HG03354 (cell line): ENCODE measurements around the gene PACS2.
"Not testable (repeated sequence)": the region's sequence is repeated elsewhere in the genome, so short reads cannot be mapped to it uniquely, and the experiment has no call there.

Experiments used
- ATAC-seq: cut with Tn5 transposase; IDR thresholded peaks from one replicate; pipeline ENCODE4 v1.9.1; 2021; ENCODE audit warnings: mild to moderate bottlenecking; ENCODE audit not compliant: unreplicated experiment, poor library complexity, severe bottlenecking

PACS2 gene

DNA sequence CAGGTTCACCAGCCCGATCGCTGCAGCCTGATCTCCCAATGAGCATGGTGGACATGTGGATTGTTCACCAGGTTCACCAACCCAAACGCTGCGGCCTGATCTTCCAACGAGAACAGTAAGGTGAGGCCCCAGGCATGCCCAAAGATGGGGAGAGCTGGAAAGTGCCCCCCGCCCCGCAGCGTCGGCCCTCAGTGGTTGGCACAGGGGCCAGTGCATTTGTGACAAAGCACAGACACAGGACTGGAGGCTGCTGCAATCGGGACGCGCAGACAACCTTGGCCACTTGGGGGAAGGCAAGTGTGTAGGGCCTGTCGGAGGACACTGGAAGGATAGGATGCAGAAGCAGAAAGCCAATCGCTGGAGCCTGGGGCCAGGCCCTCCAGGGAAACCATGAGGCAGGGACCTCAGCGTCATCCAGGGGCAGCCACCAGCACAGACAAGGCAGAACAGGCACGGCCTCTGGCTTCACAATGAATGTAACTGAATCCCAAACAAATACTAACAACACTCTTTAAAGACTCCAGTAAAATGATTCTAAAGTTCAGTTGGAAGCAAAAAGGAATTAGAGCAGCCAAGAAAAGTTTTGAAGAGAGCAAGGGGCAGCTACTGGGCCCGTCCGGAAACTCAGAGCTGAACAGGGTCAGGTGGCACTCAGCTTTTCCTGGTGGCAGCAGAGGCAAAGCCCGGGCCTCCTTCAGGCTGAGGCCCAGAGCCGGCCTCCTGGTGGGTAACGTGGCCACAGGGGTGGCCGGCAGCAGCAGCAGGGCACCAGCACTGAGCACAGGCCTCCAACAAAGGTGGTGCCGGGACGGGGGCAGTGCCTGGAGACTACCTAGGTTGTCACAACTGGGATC is 27.1 kb upstream of the PACS2 start:
- ATAC-seq: no peak

DNA sequence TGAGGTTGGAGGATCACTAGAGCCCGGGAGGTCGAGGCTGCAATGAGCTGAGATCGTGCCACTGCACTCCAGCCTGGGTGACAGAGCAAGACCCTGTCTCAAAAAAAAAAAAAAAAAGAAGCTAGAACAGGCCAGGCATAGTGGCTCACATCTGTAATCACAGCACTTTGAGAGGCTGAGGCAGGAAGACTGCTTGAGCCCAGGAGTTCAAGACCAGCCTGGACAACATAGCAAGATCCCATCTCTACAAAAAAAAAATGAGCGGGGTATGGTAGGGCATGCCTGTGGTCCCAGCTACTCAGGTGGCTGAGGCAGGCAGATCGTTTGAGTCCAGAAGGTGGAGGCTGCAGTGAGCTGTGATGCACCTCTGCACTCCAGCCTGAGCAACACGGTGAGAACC is 25.6 kb upstream of the PACS2 start:
- not testable (repeated sequence) for ATAC-seq

DNA sequence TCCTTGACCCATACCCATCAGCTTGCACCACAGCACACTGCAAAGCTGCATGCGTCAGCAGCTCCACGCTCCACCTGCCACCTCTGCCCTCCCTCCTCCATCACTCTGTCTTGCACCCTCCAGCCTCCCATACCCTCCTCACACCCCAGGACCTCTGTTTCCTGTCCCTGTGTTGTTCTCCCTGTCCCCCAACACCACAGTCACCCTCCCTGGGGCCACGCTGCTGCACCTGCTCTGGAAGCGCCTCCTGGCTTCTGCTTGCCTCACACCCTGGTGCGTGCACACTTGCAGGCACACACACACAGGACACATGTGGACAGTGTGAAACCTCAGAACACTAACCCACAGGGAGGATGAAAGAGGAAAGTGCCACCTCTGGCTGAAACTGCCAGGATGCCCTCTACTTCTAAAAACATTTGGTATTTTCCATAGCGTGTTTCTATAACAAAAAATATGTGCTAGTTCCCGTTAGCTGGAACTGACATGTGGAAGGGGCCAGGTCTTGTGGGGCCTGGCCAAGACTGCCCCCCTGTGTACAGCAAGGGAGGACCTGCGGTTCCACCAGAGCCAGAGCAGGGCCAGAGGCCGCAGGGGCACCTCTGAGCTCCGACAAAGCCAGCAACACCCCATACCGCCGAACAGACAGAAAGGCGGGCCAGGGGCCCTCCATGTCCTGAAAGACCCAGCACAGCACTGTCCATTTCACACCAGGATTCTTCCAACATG is 23.8 kb upstream of the PACS2 start:
- no peak for ATAC-seq

DNA sequence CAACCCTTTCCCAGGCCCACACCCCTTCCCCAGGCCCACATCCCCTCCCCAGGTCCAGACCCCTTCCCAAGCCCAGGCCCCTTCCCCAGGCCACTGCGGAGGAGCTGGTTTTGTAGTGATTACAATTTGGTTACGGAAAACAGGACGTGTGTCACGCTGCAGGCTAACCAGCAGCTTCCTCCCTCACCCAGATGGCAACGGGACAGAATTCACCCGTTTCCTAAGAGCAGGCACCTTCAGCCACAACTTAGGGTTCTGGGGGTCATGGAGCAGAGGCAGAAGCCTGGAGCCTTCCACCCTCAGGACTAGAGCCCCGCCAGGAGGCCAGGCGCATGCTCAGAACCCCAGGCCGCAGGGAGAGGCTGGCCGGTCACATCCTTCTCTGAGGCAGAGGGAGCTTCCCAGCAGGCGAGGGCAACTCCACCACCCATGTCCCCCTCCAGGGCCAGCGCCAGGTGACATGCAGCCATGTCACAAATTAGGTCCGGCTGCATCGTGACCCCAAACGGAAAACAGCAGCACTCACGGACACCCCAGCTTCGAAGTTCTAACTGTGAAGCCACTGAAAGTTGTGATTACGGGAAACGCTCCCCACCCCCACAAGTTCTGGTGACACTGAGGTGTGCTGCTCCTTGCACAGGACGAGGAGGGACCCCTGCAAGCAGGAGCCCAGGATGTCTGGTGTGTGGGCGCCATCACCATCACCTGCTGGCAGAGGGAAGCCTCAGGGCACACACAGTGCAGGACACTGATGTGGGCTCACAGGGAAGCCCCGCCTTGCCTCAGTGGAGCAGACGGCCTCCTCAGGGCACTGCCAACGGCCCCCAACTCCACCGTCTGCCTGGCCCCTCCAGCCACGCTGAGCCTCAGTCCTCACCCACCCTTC is 21.5 kb upstream of the PACS2 start:
- ATAC-seq: no peak

DNA sequence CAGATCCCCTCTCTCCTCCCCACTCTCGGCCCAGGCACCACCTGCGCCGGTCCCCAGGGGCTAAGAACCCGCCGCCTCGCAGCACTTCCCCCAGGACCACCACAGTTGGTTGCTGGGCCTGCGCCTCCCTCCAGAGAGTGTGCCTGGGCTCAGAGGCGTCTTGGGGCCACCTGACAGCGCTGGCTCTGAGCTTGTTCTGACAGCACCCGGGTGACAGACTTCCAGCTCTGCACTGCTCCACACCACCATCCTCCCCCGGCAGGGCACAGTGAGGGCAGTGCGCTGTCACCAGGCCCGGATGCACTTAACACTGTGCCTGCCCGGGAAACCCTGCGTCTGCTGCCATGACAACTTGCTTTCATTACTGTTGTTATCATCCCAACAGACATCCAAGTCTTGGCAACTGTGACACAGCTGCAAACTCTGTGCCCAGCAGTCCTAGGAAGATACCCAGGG is 20.4 kb upstream of the PACS2 start:
- peak; percentile 78 for ATAC-seq

DNA sequence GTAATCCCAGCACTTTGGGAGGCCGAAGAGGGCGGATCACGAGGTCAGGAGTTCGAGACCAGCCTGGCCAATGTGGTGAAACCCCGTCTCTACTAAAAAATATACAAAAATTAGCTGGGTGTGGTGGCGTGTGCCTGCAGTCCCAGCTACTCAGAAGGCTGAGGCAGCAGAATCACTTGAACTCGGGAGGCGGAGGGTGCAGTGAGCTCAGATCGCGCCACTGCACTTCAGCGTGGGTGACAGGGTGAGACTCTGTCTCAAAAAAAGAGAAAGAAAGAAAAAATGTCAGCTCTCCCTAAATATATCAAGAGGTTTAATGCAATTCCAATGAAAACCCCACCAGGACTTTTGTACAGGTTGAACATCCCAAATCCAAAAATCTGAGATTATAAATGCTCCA is 17.2 kb upstream of the PACS2 start:
- not testable (repeated sequence) for ATAC-seq

DNA sequence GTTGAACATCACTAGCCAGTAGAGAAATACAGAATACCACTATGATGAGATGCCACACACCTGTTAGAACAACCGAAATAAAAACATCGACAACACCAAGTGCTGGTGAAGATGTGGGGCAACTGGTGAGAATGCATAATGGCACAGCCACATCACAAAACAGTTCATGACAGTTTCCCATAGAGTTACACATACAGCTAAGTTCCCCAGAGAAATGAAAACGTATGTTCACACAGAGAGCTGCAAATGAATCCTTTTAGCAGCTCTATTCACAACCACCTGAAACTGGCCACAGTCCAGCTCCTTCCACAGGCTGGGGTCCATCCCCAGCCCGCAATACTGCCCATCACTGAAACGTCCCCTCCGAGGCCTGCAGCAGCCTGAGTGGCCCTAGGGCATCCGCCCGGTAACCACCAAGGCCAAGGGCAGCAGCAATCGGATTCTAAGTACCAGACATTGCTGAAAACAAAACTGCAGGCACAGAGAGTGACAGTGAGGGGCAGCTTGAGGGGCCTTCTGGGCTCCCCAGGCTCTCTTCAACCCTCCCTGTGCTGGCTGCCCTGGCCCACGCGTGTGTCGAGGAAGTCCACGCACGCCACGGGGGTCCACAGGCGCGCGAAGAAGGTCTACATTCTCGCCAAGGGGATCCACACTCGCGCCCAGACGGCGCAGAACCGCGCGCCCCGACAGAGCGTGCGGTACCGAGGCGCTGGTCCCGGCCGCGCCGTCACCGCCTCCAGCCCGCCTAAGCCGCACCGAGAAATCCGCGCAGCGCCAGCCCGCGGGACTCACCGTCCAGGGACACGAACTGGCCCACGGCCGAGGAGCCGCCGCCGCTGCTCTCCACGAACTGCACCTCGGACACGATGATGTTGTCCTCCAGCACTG is 14.7 kb upstream of the PACS2 start:
- peak; percentile 12 for ATAC-seq

DNA sequence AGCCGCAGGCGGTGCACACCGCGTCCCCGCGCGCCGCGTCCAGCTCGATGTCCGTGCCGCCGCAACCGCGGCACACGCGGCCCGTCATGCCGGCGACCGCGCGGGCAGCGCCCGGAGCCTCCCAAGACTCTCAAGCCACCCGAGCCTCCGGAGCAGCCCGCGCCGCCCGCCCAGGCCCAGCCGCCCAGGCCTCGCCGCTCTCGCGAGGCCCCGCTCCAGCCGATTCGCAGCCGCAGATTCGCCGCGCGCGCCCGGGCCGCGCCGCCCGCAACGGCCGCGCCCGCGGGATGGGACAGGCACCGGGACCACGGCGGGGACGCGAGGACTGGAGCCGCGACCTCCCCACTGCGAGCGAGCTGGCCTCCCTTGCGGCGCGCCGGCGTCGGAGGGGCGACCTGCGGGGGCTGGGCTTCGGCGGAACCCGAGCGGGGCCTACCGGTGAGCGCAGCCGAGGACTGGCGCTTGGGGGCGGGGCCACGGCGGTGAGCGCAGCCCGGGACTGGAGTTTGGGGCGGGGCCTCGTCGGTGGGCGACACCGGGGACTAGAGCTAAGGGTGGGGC is 13.9 kb upstream of the PACS2 start, which contains the start of gene BRF1:
TSS of gene BRF1 (minus strand) at position 460 of the 561 bp plus-strand sequence. CDS start at position 88, 372 bp downstream.
- peak; percentile 88 for ATAC-seq

DNA sequence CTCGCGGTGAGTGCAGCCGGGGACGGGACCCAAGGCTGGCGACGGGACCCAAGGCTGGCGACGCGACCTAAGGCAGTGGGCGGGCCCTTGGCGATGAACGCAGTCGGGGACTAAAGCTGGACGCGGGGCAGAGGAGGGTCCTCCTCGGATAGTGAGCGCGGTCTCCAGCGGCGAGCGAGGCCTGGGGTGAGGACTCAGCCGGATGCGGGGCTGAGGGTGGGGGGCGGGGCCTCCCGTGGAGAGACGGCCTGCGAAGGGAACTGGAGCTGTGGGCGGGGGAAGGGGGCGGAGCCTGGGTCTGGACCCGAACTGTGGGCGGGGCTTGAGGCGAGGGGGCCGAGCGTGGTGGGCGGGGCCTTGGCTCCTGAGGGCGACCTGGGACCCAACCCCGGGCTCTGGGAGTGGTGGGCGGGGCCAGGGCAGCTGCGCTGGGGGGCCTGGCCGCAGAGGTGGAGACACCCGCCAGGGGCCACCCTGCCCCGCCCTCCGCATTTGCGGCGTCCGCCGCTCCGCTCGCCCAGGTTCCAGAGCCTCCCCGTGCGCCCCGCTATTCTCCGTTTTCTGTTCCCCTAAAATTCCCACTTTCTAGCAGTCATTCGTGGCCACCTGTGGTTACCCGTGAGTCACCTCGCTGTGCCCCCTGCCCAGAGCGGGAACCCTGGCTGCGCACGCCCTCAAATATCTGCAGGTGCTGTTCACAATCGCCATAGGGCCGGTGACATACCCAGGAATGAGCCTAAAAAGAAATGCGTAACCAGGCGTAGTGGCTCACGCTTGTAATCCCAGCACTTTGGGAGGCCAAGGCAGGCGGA is 13.2 kb upstream of the PACS2 start:
- ATAC-seq: peak; percentile 64

DNA sequence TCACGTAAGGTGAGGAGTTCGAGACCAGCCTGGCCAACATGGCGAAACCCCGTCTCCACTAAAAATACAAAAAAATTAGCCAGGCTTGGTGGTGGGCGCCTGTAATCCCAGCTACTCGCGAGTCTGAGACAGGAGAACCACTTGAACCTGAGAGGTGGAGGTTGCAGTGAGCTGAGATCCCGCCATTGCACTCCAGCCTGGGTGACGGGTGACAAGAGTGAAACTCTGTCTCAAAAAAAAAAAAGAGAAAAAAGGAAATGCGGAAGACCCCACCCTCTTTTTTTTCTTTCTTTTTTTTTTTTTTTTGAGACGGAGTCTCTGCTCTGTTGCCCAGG is 12.7 kb upstream of the PACS2 start:
- not testable (repeated sequence) for ATAC-seq

DNA sequence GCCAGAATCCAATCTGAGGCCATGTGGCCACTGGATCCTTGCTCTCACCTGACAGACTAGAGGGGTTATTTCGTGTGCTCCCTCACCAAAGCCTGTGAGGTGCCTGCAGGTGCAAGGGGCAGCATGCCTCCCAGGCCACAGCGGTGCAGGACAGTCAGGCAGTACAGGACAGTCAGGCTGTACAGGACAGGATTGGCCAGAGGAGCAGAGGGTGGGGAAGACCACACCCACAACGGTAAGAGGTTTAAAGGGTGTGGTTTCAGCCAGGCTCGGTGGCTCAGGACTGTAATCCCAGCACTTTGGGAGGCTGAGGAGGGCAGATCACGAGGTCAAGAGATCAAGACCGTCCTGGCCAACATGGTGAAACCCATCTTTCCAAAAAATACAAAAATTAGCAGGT is 10.6 kb upstream of the PACS2 start:
- no peak for ATAC-seq

DNA sequence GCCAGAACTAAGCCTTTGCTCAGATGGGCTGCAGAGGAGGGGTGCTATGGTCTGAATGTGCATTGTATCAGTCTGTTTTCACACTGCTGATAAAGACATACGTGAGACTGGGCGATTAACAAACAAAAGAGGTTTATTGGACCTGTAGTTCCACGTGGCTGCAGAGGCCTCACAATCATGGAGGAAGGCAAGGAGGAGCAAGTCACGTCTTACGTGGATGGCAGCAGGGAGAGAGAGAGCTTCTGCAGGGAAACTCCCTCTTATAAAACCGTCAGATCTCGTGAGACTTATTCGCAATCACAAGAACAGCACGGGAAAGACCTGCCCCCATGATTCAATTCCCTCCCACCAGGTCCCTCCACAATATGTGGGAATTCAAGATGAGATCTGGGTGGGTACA is 10.0 kb upstream of the PACS2 start:
- ATAC-seq: no peak

DNA sequence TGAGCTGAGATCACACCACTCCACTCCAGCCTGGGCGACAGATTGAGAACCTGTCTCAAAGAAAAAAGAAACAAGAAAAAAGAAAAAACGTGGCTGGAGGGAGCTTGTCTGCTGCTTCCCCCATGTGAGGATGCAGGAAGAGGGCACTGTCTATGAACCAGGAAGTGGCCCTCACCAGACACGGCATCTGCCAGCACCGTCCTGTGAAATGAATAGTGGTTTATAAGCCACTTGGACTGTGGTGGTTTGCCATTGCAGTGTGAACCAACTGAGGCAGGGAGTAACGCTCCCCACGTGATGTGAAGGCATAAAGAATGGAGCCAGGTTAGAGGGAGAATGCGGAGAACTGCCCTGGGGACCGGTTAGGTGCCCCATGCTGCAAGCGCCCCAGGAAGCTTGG is 9.2 kb upstream of the PACS2 start:
- no peak for ATAC-seq

DNA sequence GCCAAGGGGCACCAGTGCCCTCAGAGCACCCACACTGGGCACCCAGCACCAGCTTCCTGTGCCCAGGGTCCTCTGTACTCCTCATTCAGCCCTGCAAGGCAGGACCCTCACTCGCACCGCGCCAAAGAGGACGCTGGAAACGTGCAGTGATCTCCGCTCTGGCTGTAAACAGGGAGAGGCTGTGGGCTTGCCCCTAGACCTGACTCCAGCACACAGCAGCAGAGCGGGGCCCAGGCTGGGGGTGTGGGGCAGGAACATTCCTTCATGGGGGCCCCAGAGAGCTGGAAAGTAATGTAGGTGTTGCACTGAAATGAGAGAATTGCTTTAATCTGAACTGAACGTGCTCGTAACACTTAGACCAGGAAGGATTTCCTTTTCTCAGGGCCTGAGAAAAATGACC is 8.8 kb upstream of the PACS2 start:
- no peak for ATAC-seq

DNA sequence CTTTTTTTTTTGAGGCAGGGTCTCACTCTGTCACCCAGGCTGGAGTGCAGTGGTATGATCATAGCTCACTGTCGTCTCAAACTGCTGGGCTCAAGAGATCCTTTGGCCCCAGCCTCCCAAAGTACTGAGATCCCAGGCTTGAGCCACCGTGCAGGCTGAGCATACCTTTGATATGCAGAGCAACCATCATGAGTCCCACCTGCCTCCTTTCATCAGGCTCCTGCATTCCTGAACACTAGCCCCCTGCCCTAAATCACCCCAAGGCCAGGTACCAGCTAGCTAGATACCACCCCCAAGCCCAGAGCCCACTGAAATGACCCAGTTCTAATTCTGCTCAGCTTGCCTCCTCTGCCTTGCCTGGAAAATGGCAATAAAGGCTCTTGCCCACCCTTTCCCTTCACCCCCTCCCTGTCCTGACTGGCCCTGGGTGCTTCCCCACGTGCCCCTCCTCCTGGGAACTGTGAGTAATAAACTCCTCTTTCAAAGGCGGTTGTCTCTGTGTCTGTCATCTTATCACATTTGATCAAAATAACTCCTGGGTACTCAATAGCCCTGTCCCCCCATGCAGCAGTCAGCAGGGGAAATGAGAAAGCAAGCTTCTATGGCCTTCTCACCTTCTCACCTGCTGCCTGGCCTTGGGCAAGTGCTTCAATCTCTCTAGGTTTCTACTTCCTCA is 7.4 kb upstream of the PACS2 start:
- no peak for ATAC-seq

DNA sequence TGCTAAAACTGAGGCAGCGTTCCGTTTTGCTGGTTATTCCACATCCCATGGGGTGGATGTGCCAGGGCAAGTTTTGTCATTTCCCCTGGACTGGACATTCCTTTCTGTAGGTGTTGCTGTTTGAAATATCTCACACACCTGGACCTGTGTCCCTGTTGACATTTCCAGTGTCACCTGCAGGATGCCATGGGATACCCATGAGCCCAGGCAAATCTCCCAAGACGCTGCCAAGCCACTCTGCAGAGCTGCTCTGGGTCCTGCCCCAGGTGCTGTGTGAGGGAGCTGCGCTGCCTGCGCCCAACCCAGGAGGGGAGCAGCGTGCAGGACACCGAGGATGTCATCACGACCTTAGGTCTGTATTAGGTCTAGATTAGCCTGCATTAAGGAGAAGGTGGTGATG is 5.2 kb upstream of the PACS2 start:
- ATAC-seq: no peak

DNA sequence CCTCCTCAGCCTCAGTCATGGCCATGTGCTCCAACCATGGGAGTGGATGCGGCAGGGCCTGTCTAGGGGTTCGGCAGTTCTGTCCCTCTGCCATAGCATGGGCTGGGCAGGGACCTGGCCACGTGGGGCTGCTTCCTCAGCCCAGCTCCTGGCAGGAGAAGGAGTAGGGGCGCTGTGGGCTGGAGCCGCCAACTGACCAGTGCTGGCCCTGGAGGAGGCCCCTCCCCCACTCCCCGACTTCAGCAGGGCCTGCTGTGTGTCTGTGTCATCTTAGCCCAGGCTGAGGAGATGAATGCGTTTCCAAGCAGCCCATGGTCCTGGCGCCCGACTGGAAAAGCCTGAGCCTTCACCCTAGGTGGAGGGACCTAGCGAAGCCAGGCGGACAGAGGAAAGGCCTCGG is 2.7 kb upstream of the PACS2 start:
- no peak for ATAC-seq

DNA sequence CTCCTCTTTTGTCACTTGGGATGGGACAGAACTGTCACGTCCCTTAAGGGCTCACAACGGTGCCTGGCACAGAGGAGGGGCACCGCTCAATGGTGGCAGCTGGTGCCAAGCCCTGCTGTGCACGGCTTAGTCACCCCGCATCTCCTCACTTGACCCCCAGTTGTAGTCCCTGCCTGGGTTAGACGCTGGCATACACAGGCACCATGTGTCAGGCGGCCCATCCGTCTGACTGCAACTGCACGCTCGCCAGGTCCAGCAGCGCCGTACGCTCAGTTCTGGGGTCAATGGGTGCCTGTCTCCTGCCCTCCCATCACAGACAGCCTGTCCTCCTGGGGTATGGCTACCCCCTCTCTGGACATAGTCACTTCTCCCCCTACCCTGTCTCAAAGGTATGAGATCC is 1.6 kb upstream of the PACS2 start:
- ATAC-seq: no peak
